Muscle layer of duodenum (tissue), 2 donors: Measurements from ENCODE around the gene MACROD1.

Source experiments
- H3K27ac ChIP-seq: one replicate; pipeline ENCODE4 v1.7.0; 2013; ENCODE audit warnings: mild to moderate bottlenecking, low read length
- H3K27me3 ChIP-seq: one replicate; pipeline ENCODE4 v1.7.0; 2013; ENCODE audit warnings: low read depth, mild to moderate bottlenecking, control low read depth, low read length
- H3K36me3 ChIP-seq, 2 donors: one replicate each; pipeline ENCODE4 v1.7.0; 2013; ENCODE audit warnings: low read length in 2 of 2, control low read depth in 1 of 2, mild to moderate bottlenecking in 1 of 2; ENCODE audit not compliant: insufficient read depth in 2 of 2, control insufficient read depth in 1 of 2
- H3K4me1 ChIP-seq, 2 donors: one replicate each; pipeline ENCODE4 v1.7.0; 2013; ENCODE audit warnings: low read length in 2 of 2, mild to moderate bottlenecking in 2 of 2, control low read depth in 1 of 2, moderate library complexity in 1 of 2; ENCODE audit not compliant: insufficient read depth in 2 of 2, control insufficient read depth in 1 of 2
- H3K4me3 ChIP-seq, 2 donors: one replicate each; pipeline ENCODE4 v1.7.0; 2013; ENCODE audit warnings: low read length in 2 of 2, low read depth in 1 of 2, mild to moderate bottlenecking in 1 of 2
- H3K9me3 ChIP-seq, 2 donors: one replicate each; pipeline ENCODE4 v1.7.0; 2013; ENCODE audit warnings: low read length in 2 of 2, control low read depth in 1 of 2, mild to moderate bottlenecking in 1 of 2; ENCODE audit not compliant: control insufficient read depth in 1 of 2
- donor health status: healthy.

MACROD1 gene

GRCh38 chr11:64112771-64113461 lies 53.0 kb downstream of the MACROD1 start:
- H3K27ac ChIP-seq = no peak overlapping the region
- no peaks in the 10 kb centered on the region for H3K9me3 ChIP-seq
- H3K4me3 ChIP-seq = no peak overlapping the region
- no peaks in the 10 kb centered on the region for H3K36me3 ChIP-seq
- H3K4me1 ChIP-seq = no peaks in the 10 kb centered on the region
- no peaks in the 10 kb centered on the region for H3K27me3 ChIP-seq

DNA sequence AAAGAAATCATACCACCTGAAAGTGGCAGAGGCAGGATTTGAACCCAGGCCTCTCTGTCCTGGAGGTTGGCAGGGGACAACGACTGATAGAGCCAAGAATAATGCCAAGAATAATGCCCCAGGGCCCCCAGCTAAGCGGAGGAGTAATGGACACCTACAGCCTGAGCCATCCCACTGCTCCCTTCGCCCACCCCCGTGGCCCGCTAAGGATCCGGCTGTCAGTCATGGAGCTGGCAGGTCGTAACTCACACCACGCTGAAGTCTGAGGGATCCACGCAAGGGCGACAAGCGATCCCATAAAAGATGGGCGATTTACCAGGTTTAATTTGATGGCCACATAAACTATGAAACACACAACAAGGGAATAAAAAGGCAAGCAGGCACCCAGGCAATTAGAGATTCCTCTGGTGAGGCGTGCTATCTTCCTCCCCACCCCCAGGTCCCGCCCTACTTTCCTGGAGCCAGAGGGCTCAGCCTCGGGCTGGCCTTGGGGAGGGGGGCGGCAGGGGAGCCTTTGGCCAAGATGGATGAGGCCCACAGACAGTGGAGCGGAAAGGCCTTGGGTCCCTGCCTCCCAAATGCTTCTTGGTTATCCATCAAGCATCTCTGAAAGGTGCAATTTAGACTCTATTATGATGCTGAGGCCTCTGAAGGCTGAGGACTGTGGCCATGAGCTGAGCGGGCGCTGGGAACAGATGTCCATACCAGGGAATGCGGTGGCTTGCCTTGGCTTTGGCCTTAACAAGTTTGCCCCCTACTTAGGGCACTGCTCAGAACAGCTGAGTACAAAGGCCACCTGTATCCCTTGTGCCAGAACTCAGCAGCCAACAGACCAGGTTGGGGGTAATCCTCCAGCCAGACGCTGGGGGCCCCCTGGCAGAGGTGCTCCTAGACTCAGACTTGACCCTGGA lies 55.2 kb downstream of the MACROD1 start:
- Histone ChIP-seq H3K9me3 (no peaks in the 10 kb centered on the region), H3K27ac (no peak overlapping the region), H3K4me3 (no peak overlapping the region), H3K36me3 (no peaks in the 10 kb centered on the region), H3K4me1 (no peaks in the 10 kb centered on the region), H3K27me3 (no peaks in the 10 kb centered on the region)

GRCh38 chr11:64109332-64109731 lies 56.6 kb downstream of the MACROD1 start:
- H3K27me3 ChIP-seq = no peaks in the 10 kb centered on the region
- no peaks in the 10 kb centered on the region for H3K36me3 ChIP-seq
- no peak overlapping the region for H3K27ac ChIP-seq
- H3K9me3 ChIP-seq = no peaks in the 10 kb centered on the region
- H3K4me3 ChIP-seq = no peak overlapping the region
- H3K4me1 ChIP-seq = no peaks in the 10 kb centered on the region

DNA sequence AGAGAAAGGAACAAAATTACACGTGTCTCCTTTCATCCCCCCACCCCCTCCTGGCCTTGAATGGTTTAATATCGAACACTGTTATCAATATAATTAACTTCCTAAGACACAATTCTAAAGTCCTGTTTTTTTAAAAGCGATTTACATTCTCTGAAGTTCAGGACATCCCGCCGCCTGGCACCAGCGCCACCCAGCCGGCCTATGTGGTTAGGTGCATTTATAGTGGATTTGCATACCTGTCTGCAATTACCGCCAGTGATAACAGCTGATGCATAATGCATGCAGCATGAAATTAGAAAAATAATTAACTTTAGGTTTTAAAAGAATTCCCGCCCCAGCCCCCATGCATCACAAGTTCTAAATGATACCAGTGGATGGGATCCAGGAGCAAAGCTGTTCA lies 58.6 kb downstream of the MACROD1 start:
- no peaks in the 10 kb centered on the region for H3K27me3 ChIP-seq
- no peaks in the 10 kb centered on the region for H3K4me1 ChIP-seq
- no peaks in the 10 kb centered on the region for H3K9me3 ChIP-seq
- no peaks in the 10 kb centered on the region for H3K36me3 ChIP-seq
- no peak overlapping the region for H3K27ac ChIP-seq
- no peak overlapping the region for H3K4me3 ChIP-seq

GRCh38 chr11:64104632-64105031 lies 61.3 kb downstream of the MACROD1 start:
- H3K36me3 ChIP-seq = no peaks in the 10 kb centered on the region
- H3K27me3 ChIP-seq = no peaks in the 10 kb centered on the region
- H3K4me1 ChIP-seq = no peaks in the 10 kb centered on the region
- no peak overlapping the region for H3K27ac ChIP-seq
- no peaks in the 10 kb centered on the region for H3K9me3 ChIP-seq
- no peak overlapping the region for H3K4me3 ChIP-seq

- Histone ChIP-seq H3K36me3 (no peaks in the 10 kb centered on the region), H3K4me3 (no peak overlapping the region), H3K4me1 (no peaks in the 10 kb centered on the region), H3K27me3 (no peaks in the 10 kb centered on the region), H3K27ac (no peak overlapping the region), H3K9me3 (no peaks in the 10 kb centered on the region)
These were observed 62.5 kb downstream of the MACROD1 start for GRCh38 chr11:64103277-64103985.

DNA sequence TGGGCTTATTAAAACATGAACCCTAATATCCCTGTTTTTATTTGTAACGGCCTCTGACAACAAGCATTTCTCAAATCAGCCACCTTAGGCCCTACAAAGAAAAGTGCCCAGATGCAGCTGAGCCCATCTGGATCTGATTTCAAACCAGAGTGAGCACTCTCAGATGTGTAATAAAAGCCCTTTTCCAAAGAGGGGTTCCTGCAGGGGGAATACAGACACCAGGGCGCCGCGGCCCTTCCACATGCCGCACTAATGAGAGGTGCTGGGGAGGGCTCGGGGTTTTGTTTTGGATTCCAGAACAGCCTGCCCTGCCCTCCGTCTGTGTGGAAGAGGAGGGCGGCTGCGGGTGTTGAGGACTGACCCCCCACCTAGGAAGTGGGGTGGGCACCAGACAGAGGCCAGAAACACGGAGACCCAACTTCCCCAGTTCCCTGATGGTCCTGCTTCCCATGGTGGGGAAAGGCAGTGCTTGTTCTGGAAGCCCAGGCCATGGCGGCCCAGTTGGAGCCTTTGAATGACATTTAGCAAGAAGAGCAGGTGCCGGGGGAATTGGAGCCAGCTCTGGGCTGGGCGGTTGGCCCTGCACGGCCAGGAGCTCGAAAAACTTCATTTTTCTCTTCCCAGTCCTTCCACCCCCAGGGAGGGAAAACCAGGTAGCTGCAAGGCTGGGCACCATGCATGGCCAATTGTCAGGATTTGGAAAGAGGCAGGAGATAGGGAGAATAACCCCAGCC lies 63.7 kb downstream of the MACROD1 start:
- H3K27me3 ChIP-seq = no peaks in the 10 kb centered on the region
- no peaks in the 10 kb centered on the region for H3K9me3 ChIP-seq
- H3K36me3 ChIP-seq = no peaks in the 10 kb centered on the region
- no peak overlapping the region for H3K4me3 ChIP-seq
- no peak overlapping the region for H3K27ac ChIP-seq
- peaks cover 0 to 10% of the 10 kb centered on the region in 2 donors for H3K4me1 ChIP-seq

GRCh38 chr11:64101461-64101860 lies 64.5 kb downstream of the MACROD1 start:
- H3K27me3 ChIP-seq = no peaks in the 10 kb centered on the region
- no peaks in the 10 kb centered on the region for H3K36me3 ChIP-seq
- H3K4me3 ChIP-seq = no peak overlapping the region
- H3K27ac ChIP-seq = no peak overlapping the region
- H3K4me1 ChIP-seq = peaks cover 0 to 14% of the 10 kb centered on the region in 2 donors
- no peaks in the 10 kb centered on the region for H3K9me3 ChIP-seq

- no peaks in the 10 kb centered on the region for H3K27me3 ChIP-seq
- no peak overlapping the region for H3K4me3 ChIP-seq
- peaks cover 0 to 19% of the 10 kb centered on the region in 2 donors for H3K4me1 ChIP-seq
- H3K36me3 ChIP-seq = no peaks in the 10 kb centered on the region
- no peaks in the 10 kb centered on the region for H3K9me3 ChIP-seq
- no peak overlapping the region for H3K27ac ChIP-seq
These were observed 65.0 kb downstream of the MACROD1 start for GRCh38 chr11:64100782-64101353.

DNA sequence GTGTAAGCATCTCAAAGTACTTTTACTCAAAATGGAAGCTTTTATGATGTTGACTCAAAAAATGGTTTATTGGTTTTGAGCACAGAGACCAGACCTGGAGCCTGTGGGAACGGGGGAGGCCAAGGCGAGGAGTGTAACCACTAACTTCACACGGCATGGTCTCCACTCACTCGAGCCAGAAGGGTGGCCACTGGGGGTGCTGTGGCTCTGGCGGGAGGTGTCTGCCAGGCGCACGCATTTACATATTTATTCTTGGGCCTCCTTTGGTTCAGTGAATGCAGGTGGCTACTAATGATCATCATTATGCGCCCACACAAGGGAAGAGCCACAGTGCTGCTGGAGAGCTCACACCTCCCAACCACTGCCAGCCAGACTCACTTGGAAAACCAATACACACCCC lies 65.6 kb downstream of the MACROD1 start:
- no peak overlapping the region for H3K4me3 ChIP-seq
- H3K4me1 ChIP-seq = peaks cover 0 to 24% of the 10 kb centered on the region in 2 donors
- no peaks in the 10 kb centered on the region for H3K36me3 ChIP-seq
- no peaks in the 10 kb centered on the region for H3K9me3 ChIP-seq
- H3K27me3 ChIP-seq = no peaks in the 10 kb centered on the region
- no peak overlapping the region for H3K27ac ChIP-seq
